ENCODE measurements around the gene C1orf35.

C1orf35 gene

DNA sequence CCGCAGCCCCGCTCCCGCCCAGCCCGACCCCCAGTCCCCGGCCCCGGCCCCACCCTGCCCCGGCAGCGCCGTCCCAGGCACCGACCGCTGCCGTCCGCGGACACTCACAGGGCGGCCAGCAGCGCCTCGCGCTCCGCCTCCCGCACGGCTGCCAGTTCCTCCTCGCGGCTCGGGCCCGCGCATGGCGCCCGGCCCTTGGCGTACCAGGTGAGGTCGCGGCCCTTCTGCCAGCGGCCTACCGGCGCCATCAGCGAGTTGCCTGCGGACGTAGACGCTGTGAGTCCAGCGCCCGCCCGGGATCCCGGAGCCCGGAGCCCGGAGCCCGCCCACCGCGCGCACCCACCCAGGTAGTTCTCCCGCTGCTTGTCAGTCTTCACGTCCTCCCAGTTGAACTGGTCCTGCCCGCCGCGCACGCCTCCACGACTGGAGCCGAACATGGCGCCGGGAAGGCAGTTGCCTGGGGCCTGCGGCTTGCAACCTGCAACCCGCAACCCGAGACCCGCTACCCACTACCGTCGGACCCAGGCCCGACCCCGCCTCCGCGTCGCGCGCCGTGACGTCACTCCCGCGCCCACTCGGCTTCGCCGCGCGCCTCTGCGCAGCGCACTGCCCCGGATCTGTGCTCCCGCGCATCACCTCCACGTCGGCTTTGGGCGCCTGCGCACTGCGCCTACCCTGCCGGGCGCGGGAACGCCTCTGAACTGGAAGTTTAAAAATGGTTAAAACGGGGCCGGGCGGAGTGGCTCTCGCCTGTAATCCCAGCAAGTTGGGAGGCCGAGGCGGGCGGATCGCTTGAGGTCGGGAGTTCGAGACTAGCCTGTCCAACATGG, at the start of gene C1orf35:
TSS of gene C1orf35 (minus strand) at position 535 of the 830 bp plus-strand sequence. CDS start at position 437, 98 bp downstream.
- peak; percentile 81 for DNase-seq (ENCODE audit: low spot score)

DNA sequence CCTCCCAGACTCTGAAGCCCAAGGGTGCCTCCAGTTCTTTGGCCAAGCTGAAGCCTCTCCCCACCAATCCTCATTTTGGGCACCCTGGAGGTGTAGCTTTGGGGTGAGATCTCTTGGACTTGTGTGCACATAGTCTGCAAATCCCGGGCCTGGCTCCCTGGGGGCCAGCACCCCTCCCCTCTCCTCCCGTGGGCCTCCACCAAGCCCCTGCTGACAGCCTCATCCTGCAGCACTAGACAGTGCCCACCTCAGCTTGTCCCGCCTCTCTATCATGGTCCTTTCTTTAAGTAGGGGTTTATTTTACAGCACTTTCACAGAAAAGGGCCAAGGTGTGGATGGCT, 49.8 kb upstream of the C1orf35 start:
- no peak for DNase-seq (ENCODE audit: low spot score)

DNA sequence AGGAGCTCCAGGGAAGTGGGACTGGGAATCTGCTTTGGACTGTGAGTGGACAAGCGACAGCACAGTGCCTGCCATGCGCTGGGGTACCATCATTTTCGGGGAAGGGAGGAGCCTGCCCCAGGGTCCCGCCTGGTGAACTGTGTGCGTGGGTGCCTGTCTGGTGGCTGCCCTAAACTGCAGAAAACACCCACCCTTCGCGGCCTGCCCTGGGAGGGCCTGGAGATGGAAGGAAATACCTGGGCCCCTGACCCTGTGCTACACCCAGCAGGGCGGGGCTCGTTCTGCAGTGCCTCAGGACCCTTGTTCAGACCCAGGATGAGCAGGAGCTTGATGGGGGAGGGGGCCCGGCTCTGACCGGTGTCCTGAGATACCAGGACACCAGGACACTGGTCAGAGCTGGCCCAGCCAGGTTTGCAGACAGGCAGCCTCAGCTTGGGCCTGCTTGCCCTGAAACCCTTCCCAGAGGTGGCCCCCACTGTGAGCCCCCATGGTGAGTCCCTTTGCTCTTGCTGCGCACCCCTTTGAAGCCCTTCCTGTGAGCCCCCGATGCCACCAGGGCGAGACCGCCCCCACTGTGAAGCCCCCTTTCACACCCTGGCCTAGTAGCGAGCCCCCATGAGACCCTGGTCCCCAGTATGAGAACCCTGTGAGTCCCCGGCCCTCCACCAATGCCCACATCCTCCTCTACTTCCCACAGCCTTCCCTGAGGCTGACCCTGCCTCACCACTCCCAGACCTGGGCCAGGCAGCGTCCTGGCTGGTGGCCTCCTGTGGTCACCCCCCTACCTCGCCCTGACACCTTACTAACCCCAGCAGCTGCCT, 49.2 kb upstream of the C1orf35 start:
- DNase-seq (ENCODE audit: low spot score), result no peak

DNA sequence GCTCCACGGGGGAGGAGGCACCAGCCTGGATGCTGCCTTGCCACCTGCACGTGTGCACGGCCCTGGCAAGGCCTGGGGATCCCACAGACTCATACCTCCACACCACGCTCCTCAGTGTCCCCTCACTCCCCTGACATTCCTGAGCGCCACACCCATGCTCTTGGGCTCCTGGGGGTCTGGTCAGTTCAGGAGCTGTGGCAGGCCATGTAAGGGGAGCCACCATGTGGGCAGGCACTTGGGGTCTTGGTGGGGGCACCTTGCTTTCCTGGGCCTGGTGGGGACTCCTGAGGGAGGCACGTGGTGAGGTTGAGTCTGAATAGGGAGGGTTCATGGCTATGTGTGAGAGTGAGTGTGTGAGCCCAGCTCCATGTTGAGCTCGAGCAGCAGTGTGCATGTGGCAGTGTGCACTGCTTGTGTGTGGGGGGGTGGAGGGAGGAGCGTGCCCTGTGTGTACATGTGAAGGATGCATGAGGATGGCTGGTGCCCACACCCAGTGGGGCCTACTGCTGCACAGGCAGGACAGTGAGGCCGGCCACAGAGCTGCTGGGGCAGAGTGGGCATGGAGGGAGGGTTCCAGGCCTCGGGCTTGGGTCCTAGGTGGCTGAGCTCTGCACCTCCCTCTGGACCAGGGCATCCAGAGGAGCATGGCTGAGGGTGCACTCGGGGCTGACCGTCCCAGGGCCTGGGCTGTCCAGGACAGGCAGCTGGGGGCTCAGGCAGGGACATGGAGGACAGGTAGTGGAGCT, 48.2 kb upstream of the C1orf35 start:
- peak; percentile 31 for DNase-seq (ENCODE audit: low spot score)

DNA sequence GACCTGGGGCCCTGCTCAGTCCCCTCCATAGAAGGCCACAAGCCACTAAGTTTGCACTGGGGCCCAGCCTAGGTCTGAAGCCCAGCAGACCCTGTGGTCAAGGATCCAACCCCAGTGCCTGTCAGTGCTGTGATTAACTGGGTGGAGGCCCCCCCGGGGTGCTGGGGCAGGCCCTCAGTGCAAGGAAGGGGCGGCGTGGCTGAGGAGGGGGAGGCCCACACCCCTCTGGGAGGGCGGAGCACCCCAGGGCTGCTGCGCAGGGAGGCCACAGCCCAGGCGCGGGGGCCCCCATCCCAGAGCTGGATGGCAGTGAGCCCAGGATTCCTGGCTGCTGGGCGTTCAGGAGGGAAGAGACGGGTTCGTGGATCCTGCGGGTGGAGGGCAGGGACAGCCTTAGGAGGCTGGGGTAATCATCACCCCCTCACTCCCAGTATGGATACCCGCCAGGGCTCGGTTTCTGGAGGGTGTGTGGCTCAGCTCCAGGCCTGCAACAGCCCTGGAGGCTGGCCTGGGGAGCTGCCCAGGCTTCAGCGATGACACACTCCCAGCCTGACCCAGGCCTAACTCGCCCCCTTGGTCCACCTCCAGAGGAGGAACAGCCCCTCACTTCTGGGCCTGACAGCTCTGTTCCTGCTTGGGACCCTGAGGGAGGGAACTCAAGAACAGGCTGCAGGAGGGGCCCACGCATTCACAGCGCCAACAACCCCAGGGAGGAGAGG, 47.5 kb upstream of the C1orf35 start:
- DNase-seq (ENCODE audit: low spot score), result peak; percentile 77

DNA sequence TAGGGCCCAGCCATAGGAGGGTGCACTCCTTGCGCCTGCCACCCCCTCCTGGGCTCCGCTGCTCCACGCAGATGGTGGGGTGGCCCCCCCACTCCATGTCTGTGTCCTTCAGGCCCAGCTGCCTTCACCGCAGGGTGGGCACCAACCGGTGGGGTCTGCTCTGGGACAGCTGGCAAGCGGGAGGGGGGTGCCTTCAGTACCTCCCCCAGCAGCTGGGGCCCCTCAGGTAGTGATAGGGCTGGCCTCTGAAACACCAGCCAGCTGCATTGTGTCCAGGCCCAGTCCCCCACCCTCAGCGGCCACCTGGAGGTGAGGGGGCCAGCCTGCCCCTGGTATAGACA, 47.0 kb upstream of the C1orf35 start:
- no peak for DNase-seq (ENCODE audit: low spot score)

DNA sequence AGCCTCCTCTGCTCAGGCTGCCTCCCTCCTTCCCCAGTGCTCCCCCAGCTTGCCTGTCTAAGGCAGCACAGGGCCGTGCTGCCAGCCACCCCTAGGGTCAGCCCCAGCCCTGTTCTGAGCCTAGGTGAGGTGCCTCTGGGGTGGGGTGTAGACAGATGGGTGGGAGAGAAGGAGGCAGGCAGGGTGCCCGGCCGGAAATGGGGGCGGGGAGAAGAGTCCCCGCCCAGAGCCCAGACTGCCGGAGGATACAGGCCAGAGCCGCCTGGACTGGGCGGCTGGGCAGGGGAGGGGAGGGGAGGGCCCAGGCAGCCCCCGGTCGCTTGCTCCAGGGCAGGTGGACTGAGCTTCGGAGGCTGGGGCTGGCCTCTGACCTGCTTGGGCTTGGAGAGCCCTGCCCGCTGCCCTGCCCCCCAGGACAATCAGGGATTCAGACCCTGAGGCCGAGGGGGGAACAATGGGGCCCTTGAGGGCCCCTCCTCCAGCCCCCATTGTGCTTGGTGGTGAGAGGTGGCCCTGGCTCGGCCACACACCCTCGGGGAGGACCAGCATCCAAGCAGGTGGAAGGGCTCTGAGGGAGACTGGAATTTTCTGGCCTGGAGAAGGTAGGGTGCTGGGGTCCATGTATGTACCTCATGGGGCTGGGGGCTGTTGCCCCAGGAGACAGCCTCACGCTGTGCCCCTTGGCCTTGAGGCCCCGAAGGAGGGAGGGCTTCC, 46.4 kb upstream of the C1orf35 start, which contains the start of gene GJC2:
TSS of gene GJC2 (plus strand) at position 525 of the 714 bp plus-strand sequence. CDS start 7,829 bp downstream, outside the sequence.
- DNase-seq (ENCODE audit: low spot score), result peak; percentile 86

DNA sequence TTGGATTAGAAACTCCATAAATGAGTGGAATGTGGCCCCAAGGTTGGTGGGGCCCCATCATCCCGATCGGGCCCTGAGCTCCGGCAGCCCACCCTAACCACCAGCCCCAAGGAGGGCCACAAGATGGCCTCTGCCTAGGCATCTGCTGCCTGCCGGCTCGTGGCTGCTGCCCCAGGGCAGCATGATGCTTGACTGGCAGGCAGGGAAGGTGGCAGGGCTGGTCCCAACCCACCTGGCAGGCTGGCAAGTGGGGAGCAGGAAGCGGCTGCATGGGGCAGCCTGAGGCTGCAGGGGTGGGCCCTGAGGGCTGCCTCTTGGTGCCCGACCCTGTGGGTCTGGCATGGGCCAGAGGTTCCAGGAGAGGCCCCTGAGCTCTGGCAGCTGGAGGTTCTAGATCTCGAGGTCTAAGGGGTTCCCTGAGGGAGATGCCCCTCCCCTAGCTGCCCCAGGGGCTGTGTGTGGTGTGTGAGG, 45.8 kb upstream of the C1orf35 start:
- DNase-seq (ENCODE audit: low spot score), result no peak

DNA sequence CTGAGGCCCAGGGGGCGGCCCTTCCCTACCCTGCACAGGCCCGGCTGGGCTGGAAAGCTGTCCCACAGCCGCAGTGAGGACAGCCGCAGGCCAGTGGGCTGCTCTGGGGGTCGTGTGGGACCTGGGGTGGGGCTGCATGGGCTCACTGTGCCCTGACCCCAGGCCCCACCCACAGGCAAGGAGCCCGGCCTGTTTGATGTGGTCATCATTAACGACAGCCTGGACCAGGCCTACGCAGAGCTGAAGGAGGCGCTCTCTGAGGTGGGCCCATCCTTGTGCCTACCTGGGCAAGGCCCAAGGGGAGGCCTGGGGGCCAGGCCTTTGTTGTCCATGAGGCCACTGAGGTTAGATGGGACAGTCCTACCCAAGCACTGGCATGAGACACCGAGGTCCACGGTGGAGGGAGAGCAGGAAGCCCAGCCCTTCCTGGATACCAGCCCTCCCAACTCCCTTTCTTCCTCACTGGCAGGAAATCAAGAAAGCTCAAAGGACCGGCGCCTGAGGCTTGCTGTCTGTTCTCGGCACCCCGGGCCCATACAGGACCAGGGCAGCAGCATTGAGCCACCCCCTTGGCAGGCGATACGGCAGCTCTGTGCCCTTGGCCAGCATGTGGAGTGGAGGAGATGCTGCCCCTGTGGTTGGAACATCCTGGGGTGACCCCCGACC, 45.2 kb upstream of the C1orf35 start:
- no peak for DNase-seq (ENCODE audit: low spot score)

DNA sequence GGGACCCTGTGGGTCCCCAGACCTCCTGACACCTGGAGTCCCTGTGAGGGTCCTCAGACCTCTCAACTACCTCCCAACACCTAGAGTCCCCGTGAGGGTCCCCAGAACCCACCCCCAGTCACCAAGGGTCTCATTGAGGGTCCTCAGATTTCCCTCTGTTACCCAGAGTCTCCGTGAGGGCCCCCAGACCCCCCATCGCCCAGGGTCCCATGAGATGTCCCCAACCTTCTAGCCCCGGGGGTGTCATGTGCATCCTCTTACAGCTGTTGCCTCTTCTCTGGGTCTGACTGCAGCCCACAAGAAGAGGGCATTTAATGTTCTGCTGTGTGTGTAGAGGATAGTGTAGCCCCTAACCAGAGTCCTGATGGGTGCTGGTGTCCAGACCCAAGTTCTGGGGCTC, 44.6 kb upstream of the C1orf35 start:
- DNase-seq (ENCODE audit: low spot score), result no peak

DNA sequence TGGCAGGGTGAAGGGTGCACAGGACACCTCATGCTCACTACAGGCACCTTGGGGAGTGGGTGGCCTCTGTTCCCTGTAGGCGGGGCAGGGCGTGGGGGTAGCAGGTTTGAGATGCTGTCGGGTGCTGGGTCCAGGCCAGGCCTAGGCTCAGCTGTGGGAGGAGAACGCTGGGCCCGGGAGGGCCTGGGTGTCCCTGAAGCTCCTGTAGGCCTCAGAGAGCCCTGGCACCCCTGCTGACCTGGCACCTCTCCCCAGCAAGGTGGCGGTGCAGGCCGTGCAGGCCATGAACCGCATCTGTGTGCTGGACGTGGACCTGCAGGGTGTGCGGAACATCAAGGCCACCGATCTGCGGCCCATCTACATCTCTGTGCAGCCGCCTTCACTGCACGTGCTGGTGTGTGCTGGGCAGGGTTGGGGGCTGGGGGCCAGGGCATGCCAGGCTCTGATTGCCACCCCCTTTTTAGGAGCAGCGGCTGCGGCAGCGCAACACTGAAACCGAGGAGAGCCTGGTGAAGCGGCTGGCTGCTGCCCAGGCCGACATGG, 44.1 kb upstream of the C1orf35 start:
- no peak for DNase-seq (ENCODE audit: low spot score)

DNA sequence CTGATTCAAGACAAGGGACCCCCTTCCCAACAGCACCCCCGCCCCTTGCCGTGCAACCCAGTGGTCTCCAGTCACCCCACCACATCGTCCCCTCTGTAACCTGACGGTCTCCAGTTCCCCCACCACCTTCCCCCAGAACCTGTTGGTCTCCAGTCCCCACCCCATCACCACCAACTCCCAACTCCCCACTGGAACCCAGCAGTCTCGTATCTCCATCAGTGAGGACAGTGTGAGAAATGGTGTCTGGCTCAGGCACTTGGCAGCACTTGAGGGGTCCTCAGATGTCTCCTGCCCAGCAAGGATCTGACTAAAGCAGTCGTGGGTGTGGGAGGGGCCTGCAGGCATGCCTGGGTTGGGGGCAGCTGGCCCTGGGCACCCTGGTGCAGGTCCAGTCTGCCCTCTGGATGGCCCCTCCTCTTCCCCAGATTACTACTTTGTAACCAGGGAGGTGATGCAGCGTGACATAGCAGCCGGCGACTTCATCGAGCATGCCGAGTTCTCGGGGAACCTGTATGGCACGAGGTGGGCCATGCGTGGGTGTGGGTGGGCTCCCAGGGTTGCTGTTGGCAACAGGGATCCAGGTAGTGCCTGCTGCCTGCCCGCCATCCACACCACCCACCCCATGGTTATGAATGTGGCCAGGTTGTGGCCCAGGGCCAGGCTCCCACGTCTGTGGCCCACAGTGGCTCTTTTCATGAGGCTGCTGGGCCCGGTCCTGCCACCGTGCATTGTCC, 43.5 kb upstream of the C1orf35 start:
- DNase-seq (ENCODE audit: low spot score), result no peak

DNA sequence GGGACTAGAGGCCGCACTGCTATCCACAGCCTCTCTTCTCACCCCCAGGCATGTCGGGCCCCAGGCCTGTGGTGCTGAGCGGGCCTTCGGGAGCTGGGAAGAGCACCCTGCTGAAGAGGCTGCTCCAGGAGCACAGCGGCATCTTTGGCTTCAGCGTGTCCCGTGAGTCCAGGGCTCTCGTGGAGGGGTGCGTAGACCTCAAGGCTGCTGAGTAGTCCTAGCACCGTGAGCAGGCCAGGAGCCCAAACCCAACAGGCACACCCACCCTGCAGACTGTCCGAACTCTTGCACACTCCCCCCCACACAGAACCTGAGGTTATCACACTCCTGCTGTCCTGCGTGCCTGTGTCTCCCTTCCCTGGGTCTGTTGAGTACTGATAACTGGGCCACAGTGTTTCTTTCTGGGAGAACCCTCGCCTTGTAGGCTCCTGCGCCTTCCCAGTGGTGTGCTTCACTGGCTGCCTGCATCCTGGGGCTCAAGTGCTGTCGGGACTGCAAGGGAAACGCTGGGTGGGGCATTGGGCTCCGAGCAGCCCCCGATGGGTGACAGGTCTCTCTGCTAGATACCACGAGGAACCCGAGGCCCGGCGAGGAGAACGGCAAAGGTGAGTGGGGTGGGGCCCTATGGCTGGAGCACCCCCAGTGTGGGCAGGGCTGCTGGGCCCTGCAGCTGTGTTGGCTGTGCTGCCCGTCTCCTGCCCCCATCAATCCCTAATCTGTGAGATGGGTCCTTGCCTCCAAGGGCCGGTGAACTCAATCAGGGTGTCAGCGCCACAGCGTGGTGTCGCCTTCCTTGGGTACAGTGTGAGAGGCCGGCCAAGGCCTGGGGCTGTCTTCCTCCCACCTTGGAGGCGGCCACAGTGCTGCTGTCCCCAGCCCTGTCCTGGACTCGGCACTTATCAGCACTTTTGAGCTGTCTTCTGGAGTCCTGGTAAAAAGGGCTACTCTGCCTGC, 42.6 kb upstream of the C1orf35 start:
- DNase-seq (ENCODE audit: low spot score), result no peak

DNA sequence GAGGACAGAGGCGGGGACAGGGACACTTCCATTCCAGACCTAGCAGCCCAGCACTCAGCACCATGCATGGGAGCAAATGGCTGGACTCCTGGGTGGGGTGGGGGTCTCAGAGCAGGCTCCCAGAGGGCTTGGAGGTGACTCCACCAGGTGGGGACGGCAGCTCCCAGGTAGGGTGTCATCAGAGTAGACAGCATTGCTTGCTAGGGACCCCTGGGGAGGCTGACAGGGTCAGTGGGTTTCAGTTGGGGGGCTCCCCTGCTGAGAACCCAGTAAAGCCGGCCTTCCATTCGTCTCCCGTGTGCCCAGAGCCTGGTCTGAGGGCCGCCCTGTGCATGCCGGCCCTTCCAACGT, 41.8 kb upstream of the C1orf35 start:
- DNase-seq (ENCODE audit: low spot score), result no peak

DNA sequence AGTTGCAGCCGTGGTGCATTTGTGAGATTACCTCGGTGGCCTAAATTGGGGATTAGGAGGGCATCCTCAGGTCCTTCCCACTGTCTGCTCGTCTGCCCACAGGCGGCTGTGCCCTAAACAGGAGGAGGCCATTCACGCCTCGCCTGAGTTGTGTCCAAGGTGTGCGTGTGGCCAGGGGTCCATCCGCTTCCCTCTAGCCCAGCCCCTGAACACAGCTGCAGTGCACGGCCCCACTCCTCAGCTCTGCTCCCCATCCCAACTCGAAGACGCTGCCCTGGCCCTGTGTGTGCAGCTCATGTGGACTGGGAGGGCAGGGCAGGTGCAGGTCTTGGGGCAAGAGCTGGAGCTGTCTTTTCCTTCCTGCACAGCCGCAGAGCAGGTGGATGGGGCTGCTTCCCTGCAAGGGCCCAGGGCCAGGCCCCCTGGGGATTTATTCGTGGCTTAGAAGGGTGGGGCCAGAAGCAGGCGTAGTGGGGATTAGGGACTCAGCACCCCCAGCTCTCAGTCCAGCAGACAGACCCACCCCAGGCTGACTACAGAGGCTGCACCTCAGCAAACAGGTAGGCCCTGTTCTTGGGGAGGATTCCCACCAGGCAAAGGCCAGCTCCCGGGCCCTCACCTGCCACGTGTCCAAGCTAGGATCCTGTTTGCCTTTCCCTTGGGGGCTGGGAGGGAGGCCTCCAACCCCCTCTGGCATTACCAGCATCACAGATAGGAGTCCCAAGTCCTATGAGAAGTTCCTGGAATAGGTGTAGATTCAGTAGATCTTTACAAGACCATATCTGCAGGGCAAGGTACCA, 41.3 kb upstream of the C1orf35 start:
- DNase-seq (ENCODE audit: low spot score), result no peak

DNA sequence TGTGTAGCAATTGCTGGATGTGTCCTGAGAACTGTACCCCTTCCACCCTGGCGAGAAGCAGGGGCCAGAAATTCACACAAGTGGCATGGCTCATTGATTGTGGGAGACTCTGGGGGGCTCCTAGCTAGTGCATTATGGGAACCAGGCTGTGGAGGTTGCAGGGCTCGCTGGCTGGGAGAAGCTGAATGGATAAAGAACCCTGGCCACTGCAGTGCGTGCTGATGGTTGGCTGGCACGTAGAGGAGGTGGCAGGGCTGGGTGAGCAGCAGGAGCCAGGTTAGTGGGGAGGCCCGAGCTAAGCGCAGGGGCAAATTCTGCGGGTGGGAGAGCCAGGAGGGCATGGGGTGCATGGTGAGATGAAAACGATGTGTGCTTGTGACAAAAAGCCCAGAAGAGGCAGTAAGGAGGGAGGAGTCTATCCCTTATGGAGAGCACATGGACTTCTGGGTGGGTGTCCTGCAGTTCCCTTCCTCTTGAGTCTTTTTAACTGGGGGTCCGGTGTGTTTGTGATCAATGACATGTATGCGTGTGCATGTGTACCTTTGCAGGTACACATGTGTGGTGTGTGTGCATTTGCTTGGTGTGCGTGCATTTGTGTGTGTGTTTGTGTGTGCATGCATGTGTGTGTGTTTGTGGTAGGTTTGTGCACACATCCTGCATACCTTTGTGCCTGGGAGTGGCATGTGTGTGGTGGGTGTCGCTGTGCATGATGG, 40.5 kb upstream of the C1orf35 start:
- DNase-seq (ENCODE audit: low spot score), result no peak

DNA sequence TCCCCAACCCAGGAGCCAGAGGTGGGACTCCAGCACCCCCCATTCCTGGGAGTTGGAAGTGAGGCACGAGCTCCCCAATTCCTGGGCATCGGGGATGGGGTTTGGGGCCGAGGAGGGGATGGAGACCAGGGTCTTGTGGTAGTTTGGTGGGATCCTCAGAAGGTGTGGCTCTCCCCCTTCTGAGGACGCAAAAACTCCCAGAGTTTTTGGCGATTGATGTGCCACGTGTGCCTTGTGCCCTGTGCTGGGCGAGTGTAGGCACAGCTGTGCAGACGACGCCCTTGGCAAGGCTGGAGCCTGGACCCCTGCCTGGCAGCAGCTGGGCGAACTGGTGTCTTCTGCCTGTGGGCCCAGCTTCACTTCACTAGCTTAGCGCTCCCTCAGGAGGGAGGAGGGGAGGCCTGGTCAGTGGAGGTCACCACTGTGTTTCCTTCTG, 39.6 kb upstream of the C1orf35 start:
- DNase-seq (ENCODE audit: low spot score), result no peak
